Hematopoietic multipotent progenitor cell treated with erythropoietin and hydrocortisone succinate and interleukin-3 and kit ligand, for 6 days (in vitro differentiated cells): ENCODE results near the gene KDM6B.
"Not testable (repeated sequence)": the region's sequence is repeated elsewhere in the genome, so short reads cannot be mapped to it uniquely, and the experiment has no call there.

ENCODE experiments used
- DNase-seq: peaks from one replicate; pipeline ENCODE4 v3.0.0-alpha.2; 2015

Gene KDM6B

GRCh38 chr17:7854851-7855659, 21.0 kb downstream of the KDM6B start, which contains the start of gene TMEM88:
Gene TMEM88, plus strand, starts transcription at chr17:7855066. Its CDS starts 9 bp downstream, at chr17:7855075.
- no peak for DNase-seq

DNA sequence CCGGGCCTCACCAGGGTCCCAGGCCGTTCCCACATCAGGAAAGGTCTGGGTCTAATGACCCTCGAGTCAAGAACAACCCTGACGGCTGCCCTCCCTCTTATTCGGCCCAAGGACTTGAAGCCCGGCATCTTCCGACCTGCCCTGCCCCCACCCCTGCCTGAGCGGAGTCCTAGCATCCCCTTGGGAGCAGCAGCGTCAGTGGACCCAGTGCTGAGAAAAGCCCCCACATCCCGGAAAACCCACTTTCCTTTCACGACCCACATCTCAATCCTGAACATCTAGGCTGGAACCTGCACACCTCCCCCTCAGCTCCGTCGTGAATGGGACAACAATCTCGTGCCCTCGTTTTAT, 21.6 kb downstream of the KDM6B start:
- DNase-seq, result no peak

DNA sequence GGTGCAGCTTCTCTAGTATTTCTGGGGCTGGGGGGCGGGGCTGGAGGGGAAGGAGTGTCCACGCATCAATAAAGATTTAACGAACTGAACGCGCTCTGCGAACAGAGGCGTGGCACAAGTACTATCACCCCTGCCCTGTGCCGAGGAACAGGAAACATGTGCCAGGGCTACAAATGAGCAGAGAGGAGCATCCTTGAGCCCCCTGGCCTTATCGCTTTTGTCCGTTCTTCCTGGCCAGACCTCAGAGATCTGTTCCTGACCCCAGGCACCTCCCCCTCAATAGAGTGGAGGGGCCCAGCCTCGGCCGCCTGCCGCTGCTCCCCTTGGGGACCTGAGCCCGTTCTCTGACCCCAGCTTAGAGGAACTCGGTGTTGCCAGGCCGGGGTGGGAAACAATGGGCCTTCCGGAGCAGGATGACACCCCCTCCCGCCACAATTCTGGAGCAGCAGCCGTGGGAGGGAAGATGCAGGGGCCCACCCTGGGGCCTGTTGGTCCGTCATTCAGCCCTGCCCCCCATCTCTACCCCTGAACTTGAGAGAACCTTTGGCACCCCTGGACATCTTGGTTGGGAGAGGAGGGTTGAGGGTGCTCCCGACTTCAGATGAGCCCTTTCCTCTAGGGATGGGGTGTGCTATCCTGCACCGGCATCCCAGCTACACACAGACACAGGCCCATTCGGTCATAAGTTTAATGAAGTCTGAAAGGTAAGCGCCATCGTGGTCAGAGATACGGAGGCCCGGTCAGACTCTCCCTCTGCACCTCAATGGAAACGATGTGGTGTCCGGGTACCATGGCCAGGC, 22.2 kb downstream of the KDM6B start:
- peak; percentile 95 for DNase-seq

- peak; percentile 100 for DNase-seq
Observed at GRCh38 chr17:7856811-7857712, 23.0 kb downstream of the KDM6B start, which contains the start of gene NAA38. Gene NAA38, minus strand, starts transcription at chr17:7857559. Its CDS starts 96 bp downstream, at chr17:7857463.

DNA sequence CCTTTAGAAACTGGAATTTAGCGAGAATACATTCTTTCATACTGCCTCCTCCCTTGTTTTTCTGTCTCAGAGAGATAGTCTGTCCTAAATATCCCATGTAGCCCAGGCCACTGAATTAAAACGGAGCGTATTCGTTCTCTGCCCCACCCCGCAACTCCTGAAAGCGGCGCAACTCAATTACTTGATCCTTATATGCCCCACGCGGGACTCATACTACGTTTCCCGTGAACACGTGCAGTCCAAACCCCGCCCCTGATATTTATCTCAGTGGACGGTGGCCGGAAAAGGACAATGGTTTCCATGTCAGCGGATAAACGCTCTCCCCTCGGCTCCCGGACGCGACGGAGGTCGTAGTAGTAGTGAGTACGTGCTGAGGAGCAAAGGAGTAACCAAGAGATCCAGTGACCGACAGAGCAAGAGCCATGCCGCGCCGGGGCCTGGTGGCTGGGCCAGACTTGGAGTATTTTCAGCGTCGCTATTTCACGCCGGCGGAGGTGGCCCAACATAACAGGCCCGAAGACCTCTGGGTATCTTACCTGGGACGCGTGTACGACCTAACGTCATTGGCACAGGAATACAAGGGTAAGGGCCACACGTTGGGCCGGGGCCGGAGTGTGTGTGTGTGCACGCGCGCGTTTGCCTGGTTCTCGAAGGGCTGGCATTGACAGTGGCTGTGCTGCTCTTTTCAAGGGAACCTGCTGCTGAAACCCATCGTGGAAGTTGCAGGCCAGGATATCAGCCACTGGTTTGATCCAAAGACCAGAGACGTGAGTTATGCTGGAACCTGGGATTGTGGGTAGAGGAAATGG, 23.9 kb downstream of the KDM6B start, which contains the start of gene CYB5D1:
Gene CYB5D1, plus strand, starts transcription at position 291 of the 809 bp plus-strand sequence. Its CDS starts 132 bp downstream, at position 423.
- peak; percentile 98 for DNase-seq

GRCh38 chr17:7858522-7858810, 24.4 kb downstream of the KDM6B start:
- DNase-seq, result peak; percentile 76

- DNase-seq, result no peak
Observed at GRCh38 chr17:7859028-7859427, 25.0 kb downstream of the KDM6B start.

GRCh38 chr17:7862692-7863437, 28.8 kb downstream of the KDM6B start:
- peak; percentile 72 for DNase-seq

DNA sequence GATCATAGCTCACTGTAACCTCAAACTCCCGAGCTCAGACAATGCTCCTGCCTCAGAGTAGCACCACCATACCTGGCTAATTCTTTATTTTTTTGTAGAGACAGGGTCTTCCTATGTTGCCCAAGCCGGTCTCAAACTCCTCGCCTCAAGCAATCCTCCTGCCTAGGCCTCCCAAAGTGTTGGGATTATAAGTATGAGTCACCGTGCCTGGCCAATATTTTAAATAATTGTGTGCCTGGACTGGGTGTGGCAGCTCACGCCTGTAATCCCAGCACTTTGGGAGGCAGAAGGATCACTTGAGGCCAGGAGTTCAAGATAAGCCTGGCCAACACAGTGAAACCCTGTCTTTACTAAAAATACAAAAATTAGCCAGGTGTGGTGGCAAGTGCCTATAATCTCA, 30.4 kb downstream of the KDM6B start:
- not testable (repeated sequence) for DNase-seq

- DNase-seq, result no peak
Observed at GRCh38 chr17:7864995-7865650, 31.1 kb downstream of the KDM6B start.

DNA sequence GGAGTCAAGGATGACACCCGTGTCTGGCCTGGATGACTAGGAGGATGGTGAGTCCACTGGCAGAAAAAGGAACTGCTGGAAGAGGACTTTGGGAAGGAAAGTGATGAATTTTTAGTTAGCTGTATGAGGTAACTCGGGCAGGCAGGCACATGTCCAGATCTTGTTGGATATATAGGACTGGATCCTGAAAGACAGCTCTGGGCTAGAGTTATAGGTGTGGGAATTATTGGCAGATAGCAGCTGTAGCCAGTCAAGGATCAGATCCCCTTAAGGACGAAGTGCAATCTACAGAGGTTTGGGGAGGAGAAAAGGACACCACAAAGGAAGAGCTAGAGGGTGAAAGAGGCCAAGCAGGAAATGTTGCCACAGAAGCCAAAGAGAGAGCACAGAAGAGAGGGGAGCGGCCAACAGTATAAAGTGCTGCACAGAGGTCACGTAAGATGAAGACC, 33.9 kb downstream of the KDM6B start:
- DNase-seq, result peak; percentile 60

- DNase-seq, result no peak
Observed at GRCh38 chr17:7873051-7873450, 39.0 kb downstream of the KDM6B start.

GRCh38 chr17:7875804-7876370, 41.9 kb downstream of the KDM6B start:
- no peak for DNase-seq

GRCh38 chr17:7878234-7878633, 44.2 kb downstream of the KDM6B start:
- DNase-seq, result no peak

DNA sequence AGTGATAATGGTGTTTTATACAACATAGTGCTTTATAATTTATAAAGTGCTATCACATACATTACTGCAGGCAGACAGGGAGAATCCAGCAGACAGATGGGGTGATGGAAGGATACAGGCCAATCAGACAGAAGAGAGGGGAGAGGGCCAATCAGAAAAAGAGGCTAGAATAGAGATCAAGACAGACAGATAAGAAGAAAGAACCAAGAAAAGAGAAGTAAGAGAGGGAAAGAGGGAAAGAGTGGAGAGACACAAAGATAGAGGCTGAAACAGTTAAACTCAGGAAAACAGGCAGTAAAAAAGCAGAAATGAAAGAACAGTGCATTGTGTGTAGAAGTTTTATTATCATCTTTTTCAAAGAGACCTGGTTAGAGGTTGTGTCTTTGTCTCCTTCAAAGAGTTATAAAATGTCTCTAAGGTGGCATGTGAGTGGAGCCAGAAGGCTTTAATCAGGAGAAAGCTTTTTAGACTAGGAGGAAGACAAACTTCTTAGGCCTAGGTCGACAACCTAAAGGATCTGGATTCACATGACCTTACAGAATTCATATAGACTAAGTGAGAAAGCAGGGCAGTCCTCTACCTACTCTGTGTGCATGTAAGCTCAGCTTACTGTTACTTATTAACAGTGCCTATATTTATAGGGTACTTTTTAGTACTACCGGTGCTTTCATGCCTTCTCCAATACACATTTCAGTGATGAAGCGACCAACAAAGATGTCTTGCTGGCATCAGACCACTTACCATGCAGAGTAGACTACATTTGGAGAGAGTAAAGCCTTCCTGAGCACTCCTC, 46.3 kb downstream of the KDM6B start:
- DNase-seq, result peak; percentile 44

DNA sequence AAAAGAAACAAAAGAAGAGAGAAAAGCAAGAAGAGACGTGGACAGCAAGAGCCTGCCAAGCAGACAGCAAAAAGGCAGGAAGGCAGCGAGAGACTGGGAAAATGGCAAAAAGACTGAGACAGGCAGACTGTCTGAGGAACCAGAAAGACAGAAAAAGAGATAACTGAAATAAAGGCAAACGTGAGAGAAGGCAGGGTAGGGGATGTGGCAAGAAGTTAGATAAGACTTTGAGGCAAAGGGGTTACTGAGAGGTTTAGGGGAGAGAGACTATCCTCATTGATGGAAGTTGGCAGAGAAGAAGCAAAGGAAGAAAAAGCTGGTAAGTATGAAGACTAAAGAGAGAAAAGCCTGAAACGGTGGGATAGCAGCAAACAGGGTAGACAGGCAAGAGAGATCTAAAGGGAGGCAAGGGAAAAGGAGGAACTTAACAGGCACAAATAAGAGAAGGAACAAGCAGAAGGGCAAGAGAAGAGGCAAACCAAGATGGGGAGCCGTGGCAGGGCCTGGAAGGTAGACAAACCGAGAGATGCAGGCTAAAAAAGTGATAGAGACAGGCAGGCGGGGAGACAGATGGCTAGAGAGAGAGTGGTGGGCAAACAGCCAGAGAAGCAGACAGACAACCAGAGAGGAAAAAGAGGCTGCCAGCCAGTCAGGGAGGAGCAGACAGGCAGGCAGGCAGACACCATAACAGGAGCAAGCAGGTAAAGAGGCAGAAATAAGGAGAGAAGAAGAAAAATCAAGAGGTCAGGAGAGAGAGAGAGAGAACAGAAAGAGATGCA, 47.4 kb downstream of the KDM6B start:
- DNase-seq, result peak; percentile 69

DNA sequence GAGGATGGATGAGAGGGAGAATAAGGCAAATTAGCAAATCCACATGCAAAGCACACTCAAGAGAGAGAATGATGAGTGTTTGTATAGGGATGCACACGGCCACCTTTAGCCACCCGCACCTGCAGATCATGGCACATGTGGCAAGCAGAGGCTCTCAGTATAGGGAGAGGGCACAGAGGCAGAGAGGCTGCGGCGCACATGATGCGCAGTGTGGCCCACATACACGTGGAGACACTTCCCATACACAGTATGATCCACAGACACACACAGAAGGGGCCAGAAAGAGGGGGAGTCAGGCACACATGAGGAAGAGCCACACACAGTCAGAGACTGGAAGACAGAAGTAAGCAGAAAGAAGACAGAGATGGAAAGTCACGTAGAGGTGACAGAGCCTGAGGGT, 48.1 kb downstream of the KDM6B start:
- no peak for DNase-seq

DNA sequence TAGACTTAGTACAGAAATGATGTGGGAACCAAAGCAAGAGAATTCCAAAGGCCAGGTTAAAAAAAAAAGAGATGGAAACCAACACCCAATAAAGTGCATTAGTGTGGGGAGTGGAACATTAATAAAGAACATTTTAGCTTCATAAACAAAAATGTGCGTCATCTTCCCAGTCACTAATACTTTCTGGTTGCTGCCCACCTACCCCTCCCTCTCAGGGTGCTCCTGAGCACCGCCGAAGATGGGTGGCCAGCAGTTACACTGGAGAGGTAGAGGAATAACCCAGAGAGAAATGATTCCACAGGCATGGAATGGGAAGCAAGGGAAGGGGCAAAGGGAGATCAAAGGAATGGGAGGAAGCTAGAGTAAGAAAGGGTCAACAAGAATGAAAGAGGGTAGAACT, 48.6 kb downstream of the KDM6B start:
- no peak for DNase-seq
